Psoas muscle (tissue), 8 donors: Measurements from ENCODE around the gene IL17RC. TPM values are rescaled to one million over a fixed set of nuclear protein-coding genes. Genes with fewer than 3 reads are reported as not detected.

Experiments
- ATAC-seq, 4 donors: fragments of 200-7000 bp; cut with Tn5 transposase; one replicate each; pipeline ENCODE4 v1.9.1; 2020; ENCODE audit warnings: moderate library complexity in 3 of 4, mild to moderate bottlenecking in 2 of 4
- DNase-seq, 2 donors: peaks; one replicate each; pipeline ENCODE4 v3.0.0-alpha.2; 2020
- H3K27ac ChIP-seq: fragments of 200-600 bp; one replicate; pipeline ENCODE4 v1.8.0; 2022
- H3K27me3 ChIP-seq, 3 donors: fragments of 200-600 bp in 1 of 3; one replicate each; pipeline versions ENCODE4 v1.6.1 to v1.8.0; 2013 to 2022; ENCODE audit warnings: low read length in 2 of 3, mild to moderate bottlenecking in 2 of 3, moderate library complexity in 1 of 3; ENCODE audit not compliant: insufficient read depth in 3 of 3
- H3K36me3 ChIP-seq, 2 donors: fragments of 200-600 bp in 1 of 2; one replicate each; pipeline versions ENCODE4 v1.6.1 to v1.8.0; 2013 to 2022; ENCODE audit warnings: low read depth in 1 of 2, mild to moderate bottlenecking in 1 of 2, moderate library complexity in 1 of 2; ENCODE audit not compliant: insufficient read depth in 1 of 2
- H3K4me1 ChIP-seq: fragments of 200-600 bp; one replicate; pipeline ENCODE4 v1.8.0; 2022
- H3K4me3 ChIP-seq: fragments of 200-600 bp; one replicate; pipeline ENCODE4 v1.8.0; 2022; ENCODE audit warnings: mild to moderate bottlenecking
- H3K9me3 ChIP-seq: fragments of 200-600 bp; one replicate; pipeline ENCODE4 v1.8.0; 2022
- WGBS, 3 donors: extraction: QIAGEN DNeasy Blood & Tissue Kit; methylation state at CpG; one replicate each; pipeline versions ENCODE4 v1.1.6 to v1.1.7; 2013; 5-methylcytosine and 5-hydroxymethylcytosine counted together
- intact Hi-C, 2 donors: fragments of 100-400 bp; cut with DNase I; formaldehyde crosslinking; loops; one replicate each; pipeline versions ENCODE4 v1.11.0 to v1.14.2; 2022
- polyA plus RNA-seq, 3 donors: library from polyadenylated mRNA; stranded (reverse); fragments of 200-250 nt; gene quantifications; one replicate each; pipeline ENCODE4 v1.2.3, GENCODE V29; 2013
- total RNA-seq, 4 donors: library from RNA; stranded (reverse); fragmentation: NEBNext Ultra II Directional in 2 of 4; extraction: Animal tissue kit (Norgen Biotek cat#: 25700) in 2 of 4; gene quantifications; one replicate each; pipeline versions ENCODE4 v1.2.1 to v1.2.4, GENCODE V29; 2021 to 2023
- TF ChIP-seq, protein P1 (sequence below): fragments of 200-600 bp; IDR thresholded peaks from one replicate; pipeline ENCODE4 v1.8.0; 2022; ENCODE audit warnings: antibody characterized with exemption
- donor health status: healthy with polysubstance abuse.
- donor health status: DM: no; HTN: no; CAD: no; lungs with moderate emphysema.
- donor health status: Bipolar disorder and iron deficiency.
- donor health status: healthy.
- donor health status: DM: yes; HTN: yes; CAD: no.
- donor health status: DM: no; HTN: no; CAD: no.
- donor health status: DM: no; HTN: no; CAD: no.
- donor health status: DM: yes; HTN: yes; CAD: no.

IL17RC gene
- total and polyA plus RNA-seq, 7 donors: 10.4 to 27.0 (median 14.9) TPM

DNA sequence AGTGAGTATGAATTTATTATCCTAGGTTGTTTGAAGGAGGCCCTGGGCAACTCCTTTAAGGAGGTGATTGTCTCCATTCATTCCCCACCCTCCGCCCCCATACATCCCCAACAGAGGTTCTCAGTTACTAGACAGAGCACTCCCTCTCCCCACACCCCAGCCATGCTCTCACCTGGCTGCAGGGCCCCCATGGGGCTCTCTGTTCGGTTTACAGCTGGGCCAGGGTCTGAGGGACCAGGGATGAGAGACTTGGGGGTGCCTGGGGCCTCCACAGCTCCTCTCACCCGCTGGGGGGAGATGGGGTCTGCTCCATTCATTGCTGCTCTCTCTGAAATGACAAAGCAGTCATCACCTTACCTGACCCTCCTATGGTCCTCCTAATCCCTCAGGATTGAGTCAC lies 31.7 kb downstream of the IL17RC start:
- Histone ChIP-seq H3K36me3 (peaks cover 0 to 34% of the 10 kb centered on the region in 2 donors), H3K9me3 (no peaks in the 10 kb centered on the region), H3K27me3 (no peaks in the 10 kb centered on the region), H3K4me1 (peaks cover 4% of the 10 kb centered on the region), H3K27ac (no peak overlapping the region), H3K4me3 (peak overlapping the region; percentile 81)
- intact Hi-C loops: loop anchor here in 1 of 2 donors (5.0 to 10.0 kb wide), 2 partner anchors 74 to 186 kb away; no protein-coding TSS in a partner anchor
- TF ChIP-seq, protein P1, sequence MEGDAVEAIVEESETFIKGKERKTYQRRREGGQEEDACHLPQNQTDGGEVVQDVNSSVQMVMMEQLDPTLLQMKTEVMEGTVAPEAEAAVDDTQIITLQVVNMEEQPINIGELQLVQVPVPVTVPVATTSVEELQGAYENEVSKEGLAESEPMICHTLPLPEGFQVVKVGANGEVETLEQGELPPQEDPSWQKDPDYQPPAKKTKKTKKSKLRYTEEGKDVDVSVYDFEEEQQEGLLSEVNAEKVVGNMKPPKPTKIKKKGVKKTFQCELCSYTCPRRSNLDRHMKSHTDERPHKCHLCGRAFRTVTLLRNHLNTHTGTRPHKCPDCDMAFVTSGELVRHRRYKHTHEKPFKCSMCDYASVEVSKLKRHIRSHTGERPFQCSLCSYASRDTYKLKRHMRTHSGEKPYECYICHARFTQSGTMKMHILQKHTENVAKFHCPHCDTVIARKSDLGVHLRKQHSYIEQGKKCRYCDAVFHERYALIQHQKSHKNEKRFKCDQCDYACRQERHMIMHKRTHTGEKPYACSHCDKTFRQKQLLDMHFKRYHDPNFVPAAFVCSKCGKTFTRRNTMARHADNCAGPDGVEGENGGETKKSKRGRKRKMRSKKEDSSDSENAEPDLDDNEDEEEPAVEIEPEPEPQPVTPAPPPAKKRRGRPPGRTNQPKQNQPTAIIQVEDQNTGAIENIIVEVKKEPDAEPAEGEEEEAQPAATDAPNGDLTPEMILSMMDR: no peak
- no peak for ATAC-seq
- no peak for DNase-seq
- 85 to 88% (median 86%) methylated on average over 3 of the region's 3 CpGs for WGBS, 3 donors

DNA sequence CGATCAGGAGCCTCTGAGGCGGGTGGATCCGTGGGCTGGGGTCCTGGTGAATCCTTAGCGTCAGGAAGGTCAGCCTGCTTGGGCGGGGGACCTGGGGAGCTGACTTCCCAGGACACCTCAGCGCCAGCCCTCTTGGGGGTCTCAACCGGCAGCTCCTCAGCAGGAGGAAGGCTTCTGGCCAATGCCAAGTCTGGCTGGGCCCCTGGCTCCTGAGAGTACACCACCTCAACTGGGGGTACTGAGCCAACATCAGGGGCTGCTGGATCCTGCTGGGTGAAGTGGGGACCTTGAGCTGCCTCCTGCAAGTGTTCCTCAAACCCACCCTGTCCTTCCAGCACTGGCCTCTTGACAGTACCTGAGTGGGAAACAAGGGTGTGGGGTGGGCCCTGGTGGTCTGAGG lies 32.2 kb downstream of the IL17RC start:
- Histone ChIP-seq H3K4me3 (no peak overlapping the region), H3K36me3 (peaks cover 0 to 28% of the 10 kb centered on the region in 2 donors), H3K9me3 (no peaks in the 10 kb centered on the region), H3K27me3 (no peaks in the 10 kb centered on the region), H3K27ac (no peak overlapping the region), H3K4me1 (peaks cover 4% of the 10 kb centered on the region)
- 92 to 94% (median 94%) methylated on average over 7 of the region's 7 CpGs for WGBS, 3 donors
- intact Hi-C loops: loop anchor here in 1 of 2 donors (5.0 to 10.0 kb wide), 2 partner anchors 73 to 186 kb away; no protein-coding TSS in a partner anchor
- DNase-seq: no peak
- ATAC-seq: no peak
- TF ChIP-seq, protein P1: no peak

DNA sequence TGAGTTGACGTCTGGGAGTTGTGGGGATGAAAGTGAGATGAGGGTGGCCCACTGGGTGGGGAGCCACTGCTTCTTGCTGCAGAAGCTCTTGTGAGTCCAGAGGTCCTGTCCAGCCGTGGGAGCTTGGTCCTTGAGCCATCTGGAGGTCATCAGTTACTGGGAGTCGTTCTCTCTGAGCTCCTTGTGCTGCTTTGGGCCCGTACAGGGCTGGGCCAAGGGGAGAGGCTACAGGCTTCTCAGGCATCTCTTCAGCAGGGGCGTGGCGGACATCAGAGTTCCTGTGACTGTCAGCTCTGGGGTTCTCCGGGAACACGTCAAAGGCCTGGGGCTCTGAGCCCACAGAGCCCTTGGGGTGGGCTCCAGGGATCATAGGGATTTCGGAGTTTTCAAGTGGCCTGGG lies 32.7 kb downstream of the IL17RC start:
- H3K36me3 ChIP-seq: peaks cover 0 to 24% of the 10 kb centered on the region in 2 donors
- DNase-seq (no peak), ATAC-seq (no peak)
- WGBS, 3 donors: 80 to 83% (median 82%) methylated on average over 9 of the region's 9 CpGs
- H3K27me3 ChIP-seq: no peaks in the 10 kb centered on the region
- peaks cover 4% of the 10 kb centered on the region for H3K4me1 ChIP-seq
- H3K27ac ChIP-seq: no peak overlapping the region
- intact Hi-C loops: loop anchor here in 1 of 2 donors (5.0 to 10.0 kb wide), 2 partner anchors 73 to 185 kb away; no protein-coding TSS in a partner anchor
- H3K4me3 ChIP-seq: no peak overlapping the region
- no peaks in the 10 kb centered on the region for H3K9me3 ChIP-seq
- TF ChIP-seq, protein P1: no peak

DNA sequence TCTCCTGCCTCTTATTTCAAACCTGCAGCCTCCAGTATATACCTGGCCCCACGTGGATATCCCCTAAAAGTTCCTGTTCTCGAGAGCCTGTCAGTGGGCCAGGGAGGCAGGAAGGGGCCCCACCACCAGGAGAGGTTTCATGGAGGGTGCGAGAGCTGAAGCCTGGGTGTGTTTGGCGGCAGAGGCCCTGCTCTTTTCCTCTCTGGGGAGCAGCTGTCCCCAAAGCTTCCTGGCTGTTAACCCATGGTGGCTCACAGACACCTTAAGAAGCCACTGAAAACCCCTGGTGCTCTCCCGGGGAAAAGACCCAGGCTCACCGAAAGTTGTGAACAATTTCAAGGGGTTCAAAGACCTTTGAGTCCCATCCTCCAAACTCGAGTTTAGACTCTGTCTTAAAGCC lies 34.2 kb downstream of the IL17RC start:
- intact Hi-C loops: no loop called here
- no peak overlapping the region for H3K4me3 ChIP-seq
- H3K36me3 ChIP-seq: peaks cover 0 to 24% of the 10 kb centered on the region in 2 donors
- no peak overlapping the region for H3K27ac ChIP-seq
- no peak for DNase-seq
- no peaks in the 10 kb centered on the region for H3K27me3 ChIP-seq
- ATAC-seq: no peak
- TF ChIP-seq, protein P1: no peak
- WGBS, 3 donors: 40 to 48% (median 41%) methylated on average over 7 of the region's 7 CpGs
- peaks cover 18% of the 10 kb centered on the region for H3K4me1 ChIP-seq
- no peaks in the 10 kb centered on the region for H3K9me3 ChIP-seq

DNA sequence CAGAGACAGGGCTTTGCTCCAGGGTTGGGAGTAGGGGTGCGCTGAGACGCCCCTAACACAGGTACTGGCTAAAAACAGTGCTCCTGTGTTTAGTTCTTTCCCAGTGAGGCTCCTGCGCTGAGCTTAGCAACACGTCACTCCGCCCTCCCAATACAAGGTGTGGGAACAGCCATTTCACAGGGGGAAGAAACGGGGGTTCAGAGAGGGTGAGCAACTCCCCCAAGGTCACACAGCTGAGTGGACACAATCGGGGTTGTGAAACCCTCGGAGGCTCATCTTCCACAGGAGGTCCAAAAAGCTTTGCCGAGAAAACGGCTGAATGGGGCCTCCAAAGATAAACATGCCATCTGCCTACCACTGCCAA lies 34.7 kb downstream of the IL17RC start:
- H3K4me3 ChIP-seq: peak overlapping the region; percentile 64
- H3K9me3 ChIP-seq: no peaks in the 10 kb centered on the region
- no peak for DNase-seq
- no peak for ATAC-seq
- 41 to 49% (median 46%) methylated on average over 10 of the region's 10 CpGs for WGBS, 3 donors
- TF ChIP-seq, protein P1: no peak
- H3K4me1 ChIP-seq: peaks cover 19% of the 10 kb centered on the region
- peaks cover 0 to 24% of the 10 kb centered on the region in 2 donors for H3K36me3 ChIP-seq
- no peaks in the 10 kb centered on the region for H3K27me3 ChIP-seq
- H3K27ac ChIP-seq: no peak overlapping the region
- intact Hi-C loops: no loop called here
